ENCODE results near the gene MYO1B.

MYO1B gene

DNA sequence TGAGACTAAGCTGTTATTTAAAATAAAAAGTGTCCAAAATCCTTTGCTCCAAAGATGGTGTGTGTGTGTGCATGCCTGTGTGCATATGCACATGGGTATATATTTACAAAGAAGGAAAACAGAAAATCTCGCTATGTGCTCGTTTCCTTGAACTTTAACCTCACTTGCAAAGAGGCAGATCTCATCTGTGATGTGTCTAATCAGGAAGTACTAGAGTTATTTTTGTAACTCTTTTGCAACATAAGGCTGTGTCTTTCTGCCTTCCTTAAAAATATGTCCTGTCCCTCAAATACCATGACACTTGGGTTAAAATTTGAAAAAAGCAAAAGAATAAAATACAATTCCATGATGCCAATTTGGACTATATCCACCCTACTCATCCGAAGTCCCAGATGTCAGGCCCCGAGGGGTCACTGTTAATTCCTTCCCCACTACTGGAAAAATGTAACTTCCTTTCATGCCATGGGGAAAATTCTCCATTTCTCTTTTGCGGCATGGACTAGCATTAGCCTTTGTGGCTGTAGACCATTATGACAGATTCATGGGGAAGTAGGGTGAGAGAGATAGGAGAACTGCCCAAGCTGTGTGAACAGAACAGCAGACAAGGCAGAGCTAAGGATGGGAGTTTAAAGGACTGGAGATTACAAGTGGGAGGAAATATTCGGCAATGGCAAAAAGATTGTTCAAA lies 191.3 kb downstream of the MYO1B start:
- no peaks in the 10 kb centered on the region for H3K36me3 ChIP-seq (ENCODE audit: insufficient read depth)
- no peaks in the 10 kb centered on the region for H3K79me2 ChIP-seq (ENCODE audit: insufficient read depth, low read depth)
- no peak overlapping the region for H3K9ac ChIP-seq
- no peaks in the 10 kb centered on the region for H3K4me1 ChIP-seq (ENCODE audit: low read depth, poor library complexity, severe bottlenecking)
- no peak overlapping the region for H3K27ac ChIP-seq
- H3K27me3 ChIP-seq (ENCODE audit: insufficient read depth, low read depth) = no peaks in the 10 kb centered on the region
- no peak overlapping the region for H3K4me3 ChIP-seq (IDR thresholded peaks at IDR 0.05; ENCODE audit: insufficient read depth, low read depth, low read length)
- H4K20me1 ChIP-seq (ENCODE audit: insufficient read depth) = no peaks in the 10 kb centered on the region
- no peak for TF ChIP-seq CTCF (conservative IDR thresholded peaks at IDR 0.05; ENCODE audit: low read depth, low read length)
- H3K4me2 ChIP-seq = no peak overlapping the region
- H2AFZ ChIP-seq (ENCODE audit: low read depth) = no peak overlapping the region

GRCh38 chr2:191439481-191439880 lies 194.3 kb downstream of the MYO1B start:
- no peak overlapping the region for H3K27ac ChIP-seq
- no peaks in the 10 kb centered on the region for H3K27me3 ChIP-seq (ENCODE audit: insufficient read depth, low read depth)
- H4K20me1 ChIP-seq (ENCODE audit: insufficient read depth) = no peaks in the 10 kb centered on the region
- no peak overlapping the region for H3K4me3 ChIP-seq (IDR thresholded peaks at IDR 0.05; ENCODE audit: insufficient read depth, low read depth, low read length)
- no peak overlapping the region for H3K9ac ChIP-seq
- H3K4me1 ChIP-seq (ENCODE audit: low read depth, poor library complexity, severe bottlenecking) = no peaks in the 10 kb centered on the region
- no peak for TF ChIP-seq CTCF (conservative IDR thresholded peaks at IDR 0.05; ENCODE audit: low read depth, low read length)
- H3K4me2 ChIP-seq = no peak overlapping the region
- no peaks in the 10 kb centered on the region for H3K79me2 ChIP-seq (ENCODE audit: insufficient read depth, low read depth)
- no peak overlapping the region for H2AFZ ChIP-seq (ENCODE audit: low read depth)
- H3K36me3 ChIP-seq (ENCODE audit: insufficient read depth) = no peaks in the 10 kb centered on the region

GRCh38 chr2:191441496-191442214 lies 196.5 kb downstream of the MYO1B start:
- no peak overlapping the region for H3K9ac ChIP-seq
- no peaks in the 10 kb centered on the region for H3K36me3 ChIP-seq (ENCODE audit: insufficient read depth)
- no peak for TF ChIP-seq CTCF (conservative IDR thresholded peaks at IDR 0.05; ENCODE audit: low read depth, low read length)
- no peaks in the 10 kb centered on the region for H3K27me3 ChIP-seq (ENCODE audit: insufficient read depth, low read depth)
- no peaks in the 10 kb centered on the region for H3K79me2 ChIP-seq (ENCODE audit: insufficient read depth, low read depth)
- no peak overlapping the region for H3K4me2 ChIP-seq
- H4K20me1 ChIP-seq (ENCODE audit: insufficient read depth) = no peaks in the 10 kb centered on the region
- no peak overlapping the region for H2AFZ ChIP-seq (ENCODE audit: low read depth)
- no peak overlapping the region for H3K27ac ChIP-seq
- H3K4me3 ChIP-seq (IDR thresholded peaks at IDR 0.05; ENCODE audit: insufficient read depth, low read depth, low read length) = no peak overlapping the region
- no peaks in the 10 kb centered on the region for H3K4me1 ChIP-seq (ENCODE audit: low read depth, poor library complexity, severe bottlenecking)

- Histone ChIP-seq H2AFZ (ENCODE audit: low read depth) (no peak overlapping the region), H3K79me2 (ENCODE audit: insufficient read depth, low read depth) (no peaks in the 10 kb centered on the region), H3K36me3 (ENCODE audit: insufficient read depth) (no peaks in the 10 kb centered on the region), H3K27ac (no peak overlapping the region), H3K4me2 (no peak overlapping the region), H3K4me3 (IDR thresholded peaks at IDR 0.05; ENCODE audit: insufficient read depth, low read depth, low read length) (no peak overlapping the region), H3K9ac (no peak overlapping the region), H3K27me3 (ENCODE audit: insufficient read depth, low read depth) (no peaks in the 10 kb centered on the region), H3K4me1 (ENCODE audit: low read depth, poor library complexity, severe bottlenecking) (no peaks in the 10 kb centered on the region), H4K20me1 (ENCODE audit: insufficient read depth) (no peaks in the 10 kb centered on the region)
- no peak for TF ChIP-seq CTCF (conservative IDR thresholded peaks at IDR 0.05; ENCODE audit: low read depth, low read length)
These were observed 198.2 kb downstream of the MYO1B start for GRCh38 chr2:191443446-191443845.

Measured in KMS-11 (cell line).